Mucosa of descending colon (tissue), 3 donors: ENCODE measurements around the gene GNAZ. TPM values are rescaled to one million over a fixed set of nuclear protein-coding genes. Genes with fewer than 3 reads are reported as not detected.

ENCODE experiments used
- ATAC-seq: fragments of 200-7000 bp; cut with Tn5 transposase; one replicate; pipeline ENCODE4 v1.9.1; 2020; ENCODE audit warnings: mild to moderate bottlenecking, moderate library complexity
- DNase-seq, 3 donors: peaks; one replicate each; pipeline ENCODE4 v3.0.0-alpha.2; 2020
- H3K36me3 ChIP-seq: fragments of 200-600 bp; one replicate; pipeline ENCODE4 v1.8.0; 2021; ENCODE audit warnings: low read depth, mild to moderate bottlenecking
- H3K4me1 ChIP-seq: fragments of 200-600 bp; one replicate; pipeline ENCODE4 v1.8.0; 2021; ENCODE audit warnings: low read depth, mild to moderate bottlenecking
- H3K4me3 ChIP-seq: fragments of 200-600 bp; one replicate; pipeline ENCODE4 v1.8.0; 2021; ENCODE audit warnings: mild to moderate bottlenecking
- H3K9me3 ChIP-seq: fragments of 200-600 bp; one replicate; pipeline ENCODE4 v1.8.0; 2021; ENCODE audit warnings: mild to moderate bottlenecking
- intact Hi-C, 2 donors: fragments of 100-400 bp; cut with DNase I in 1 of 2; cut with micrococcal nuclease in 1 of 2; formaldehyde crosslinking; loops; one replicate each; pipeline versions ENCODE4 v1.11.0 to v1.11.1; 2022; cut with DNase I, micrococcal nuclease
- total RNA-seq, 3 donors: library from RNA; stranded (reverse); fragmentation: NEBNext Ultra II Directional in 2 of 3; extraction: Animal tissue kit (Norgen Biotek cat#: 25700) in 2 of 3; gene quantifications; one replicate each; pipeline versions ENCODE4 v1.2.1 to v1.2.4, GENCODE V29; 2021 to 2023
- TF ChIP-seq, protein P1 (sequence below): fragments of 200-600 bp; IDR thresholded peaks from one replicate; pipeline ENCODE4 v1.8.0; 2022; ENCODE audit warnings: antibody characterized with exemption, mild to moderate bottlenecking
- donor health status: DM: no; HTN: no; CAD: no; lungs with moderate emphysema.
- donor health status: DM: no; HTN: no; CAD: no.
- donor health status: DM: no; HTN: yes; CAD: no.

Gene GNAZ
- total RNA-seq, 3 donors from 2014 or later: 0.96 to 25.1 (median 1.7) TPM

DNA sequence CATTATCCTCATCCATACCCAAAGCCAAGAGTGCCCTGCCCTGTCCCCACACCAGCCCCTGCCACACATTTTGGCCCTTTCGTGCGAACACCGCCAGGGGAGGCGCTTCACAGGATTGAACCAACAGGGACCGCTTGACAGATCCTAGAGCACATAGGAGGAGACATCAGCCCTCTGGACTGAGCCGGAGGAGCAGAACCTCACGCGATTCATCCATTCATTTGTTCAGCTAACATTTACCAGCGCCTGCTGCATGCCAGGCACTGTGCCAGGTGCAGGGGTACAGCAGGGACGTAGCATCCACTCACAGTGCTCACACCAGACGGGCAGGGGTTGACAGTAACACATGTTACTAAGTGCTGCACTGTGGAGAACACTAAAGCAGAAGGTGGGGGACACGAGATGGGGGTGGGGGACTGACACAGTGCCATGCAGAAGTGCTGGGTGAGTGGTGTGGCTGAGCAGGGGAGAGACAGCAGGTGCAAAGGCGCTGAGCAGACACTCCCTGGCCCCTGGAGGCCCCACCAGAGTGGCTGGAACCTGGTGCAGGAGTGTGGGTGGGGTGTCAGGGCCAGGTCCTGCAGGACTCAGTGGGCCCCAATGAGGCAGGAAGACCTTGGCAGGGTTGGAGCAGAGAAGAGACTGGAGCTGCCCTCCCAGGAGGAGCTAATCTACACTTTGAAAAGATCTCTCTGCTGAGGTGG lies 3.4 kb downstream of the GNAZ start:
- no peaks in the 10 kb centered on the region for H3K9me3 ChIP-seq
- intact Hi-C loops: loop anchor here in 1 of 2 donors (10.0 kb wide), 1 partner anchor 61 kb away; no protein-coding TSS in a partner anchor
- H3K4me1 ChIP-seq: peaks cover 11% of the 10 kb centered on the region
- H3K36me3 ChIP-seq: no peaks in the 10 kb centered on the region
- no peak for ATAC-seq
- H3K4me3 ChIP-seq: no peak overlapping the region
- DNase-seq: peak in 2 of 3 donors; percentile 15 to 26
- TF ChIP-seq, protein P1, sequence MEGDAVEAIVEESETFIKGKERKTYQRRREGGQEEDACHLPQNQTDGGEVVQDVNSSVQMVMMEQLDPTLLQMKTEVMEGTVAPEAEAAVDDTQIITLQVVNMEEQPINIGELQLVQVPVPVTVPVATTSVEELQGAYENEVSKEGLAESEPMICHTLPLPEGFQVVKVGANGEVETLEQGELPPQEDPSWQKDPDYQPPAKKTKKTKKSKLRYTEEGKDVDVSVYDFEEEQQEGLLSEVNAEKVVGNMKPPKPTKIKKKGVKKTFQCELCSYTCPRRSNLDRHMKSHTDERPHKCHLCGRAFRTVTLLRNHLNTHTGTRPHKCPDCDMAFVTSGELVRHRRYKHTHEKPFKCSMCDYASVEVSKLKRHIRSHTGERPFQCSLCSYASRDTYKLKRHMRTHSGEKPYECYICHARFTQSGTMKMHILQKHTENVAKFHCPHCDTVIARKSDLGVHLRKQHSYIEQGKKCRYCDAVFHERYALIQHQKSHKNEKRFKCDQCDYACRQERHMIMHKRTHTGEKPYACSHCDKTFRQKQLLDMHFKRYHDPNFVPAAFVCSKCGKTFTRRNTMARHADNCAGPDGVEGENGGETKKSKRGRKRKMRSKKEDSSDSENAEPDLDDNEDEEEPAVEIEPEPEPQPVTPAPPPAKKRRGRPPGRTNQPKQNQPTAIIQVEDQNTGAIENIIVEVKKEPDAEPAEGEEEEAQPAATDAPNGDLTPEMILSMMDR: no peak

DNA sequence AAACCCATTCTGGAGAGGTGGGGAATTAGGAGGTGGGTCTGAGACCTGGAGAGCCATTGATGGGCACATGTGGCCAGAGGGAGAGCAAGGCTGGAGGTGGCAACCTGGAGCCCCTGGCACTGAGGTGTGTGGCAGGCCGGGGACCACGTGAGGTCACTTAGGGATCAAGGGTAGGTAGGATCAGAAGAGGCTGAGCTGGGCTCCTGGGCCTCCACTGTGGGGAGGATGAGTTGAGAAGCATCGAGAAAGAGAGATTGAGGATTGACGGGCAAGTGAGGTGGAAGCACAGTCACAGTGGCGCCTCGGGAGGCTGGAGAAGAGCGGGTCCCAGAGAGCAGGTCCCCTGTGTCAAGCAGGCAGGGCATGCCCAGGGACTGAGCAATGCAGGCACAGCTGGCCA lies 4.1 kb downstream of the GNAZ start:
- Histone ChIP-seq H3K9me3 (no peaks in the 10 kb centered on the region), H3K4me1 (peaks cover 10% of the 10 kb centered on the region), H3K4me3 (no peak overlapping the region), H3K36me3 (no peaks in the 10 kb centered on the region)
- DNase-seq (peak in 2 of 3 donors; percentile 6 to 34), ATAC-seq (no peak)
- intact Hi-C loops: loop anchor here in 1 of 2 donors (10.0 kb wide), 1 partner anchor 60 kb away; no protein-coding TSS in a partner anchor
- TF ChIP-seq, protein P1: no peak

DNA sequence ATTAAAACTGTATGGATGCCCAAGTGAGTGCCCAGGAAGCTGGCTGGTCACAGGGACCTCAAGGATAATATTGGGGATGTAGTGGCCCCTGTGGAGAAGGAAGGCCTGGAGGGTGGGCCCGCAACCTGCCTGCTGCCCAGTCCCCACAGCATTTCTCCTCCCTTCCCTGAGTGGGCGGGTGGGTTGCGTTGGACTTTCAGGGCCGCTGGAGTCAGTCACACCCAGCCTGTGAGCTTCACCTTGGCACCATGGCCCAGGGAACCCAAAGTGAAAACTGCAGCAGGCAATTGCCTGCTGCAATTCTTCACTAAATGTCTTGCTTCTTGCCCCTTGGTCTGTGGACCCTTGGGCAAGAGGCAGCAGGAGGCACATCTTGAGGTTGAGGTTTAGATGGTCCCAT lies 4.7 kb downstream of the GNAZ start:
- no peaks in the 10 kb centered on the region for H3K9me3 ChIP-seq
- no peak overlapping the region for H3K4me3 ChIP-seq
- TF ChIP-seq, protein P1: no peak
- ATAC-seq (no peak), DNase-seq (peak in 2 of 3 donors; percentile 8 to 10)
- intact Hi-C loops: loop anchor here in 1 of 2 donors (10.0 kb wide), 1 partner anchor 60 kb away; no protein-coding TSS in a partner anchor
- no peaks in the 10 kb centered on the region for H3K36me3 ChIP-seq
- H3K4me1 ChIP-seq: peaks cover 6% of the 10 kb centered on the region

DNA sequence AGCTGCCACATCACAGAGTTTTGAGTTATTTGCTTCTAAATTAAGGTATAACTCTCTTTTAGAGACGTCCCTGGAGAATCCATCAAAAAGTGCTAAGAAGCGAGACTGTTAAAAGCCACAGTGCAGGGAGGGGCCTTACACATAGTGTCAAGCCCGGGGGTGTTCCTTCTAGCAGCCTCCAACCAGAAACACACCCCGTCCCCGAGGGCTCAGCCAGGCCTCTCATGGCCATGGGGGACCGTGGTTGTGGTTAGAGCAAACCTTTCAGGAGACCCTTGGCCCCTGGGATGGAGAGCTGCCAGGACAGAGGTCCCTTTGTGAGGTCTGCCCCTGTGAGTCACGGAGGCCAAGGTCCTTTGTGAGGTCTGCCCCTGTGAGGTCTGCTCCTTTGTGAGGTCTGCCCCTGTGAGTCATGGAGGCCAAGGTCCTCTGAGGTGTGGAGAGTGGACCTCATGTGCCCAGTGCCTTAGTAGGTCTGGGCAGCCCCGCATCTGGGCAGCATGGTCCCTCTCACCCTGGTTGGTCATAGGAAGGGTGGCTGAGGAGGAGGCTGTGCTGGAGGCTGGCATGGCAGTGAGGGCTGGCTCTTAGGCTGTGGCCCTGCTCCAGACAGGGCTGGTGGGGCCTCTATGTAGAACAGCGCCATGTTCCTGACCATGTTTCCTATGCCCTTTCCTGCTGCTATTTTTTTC lies 5.4 kb downstream of the GNAZ start:
- ATAC-seq (no peak), DNase-seq (peak in 1 of 3 donors; percentile 25)
- Histone ChIP-seq H3K4me1 (peaks cover 4% of the 10 kb centered on the region), H3K36me3 (no peaks in the 10 kb centered on the region), H3K9me3 (no peaks in the 10 kb centered on the region), H3K4me3 (no peak overlapping the region)
- TF ChIP-seq, protein P1: no peak
- intact Hi-C loops: loop anchor here in 1 of 2 donors (10.0 kb wide), 1 partner anchor 59 kb away; no protein-coding TSS in a partner anchor

DNA sequence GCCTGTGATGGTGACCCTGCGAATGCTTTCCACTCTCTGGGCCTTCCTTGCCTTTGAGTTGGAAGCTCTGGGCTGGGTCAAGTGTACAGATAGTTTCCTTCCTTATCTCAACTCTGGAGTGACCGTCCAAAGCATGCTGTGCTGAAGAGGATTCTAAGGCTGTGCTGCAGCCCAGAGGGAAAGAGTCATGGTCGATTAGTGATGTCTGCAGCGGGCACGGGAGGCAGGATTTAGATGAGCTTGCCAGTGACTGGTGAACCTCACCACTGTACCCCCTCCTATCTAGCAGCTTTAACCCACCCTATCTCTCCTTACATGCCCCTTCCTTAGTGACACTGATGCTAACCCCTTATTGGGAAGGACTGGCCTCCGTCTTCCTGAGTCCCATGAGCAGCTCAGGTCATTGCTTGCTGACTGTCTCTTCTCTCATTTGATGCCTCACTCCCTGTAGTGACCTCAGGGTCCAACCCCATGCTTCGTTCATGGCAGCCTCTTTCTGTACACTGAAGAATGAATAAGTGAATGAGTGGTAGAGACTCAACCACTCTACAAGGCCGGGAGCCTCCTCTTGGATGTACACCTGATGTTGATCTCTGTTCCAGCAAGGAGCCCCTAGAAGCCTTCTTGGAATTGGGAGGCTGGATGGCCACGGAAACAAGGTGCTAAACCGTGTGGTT lies 6.7 kb downstream of the GNAZ start:
- intact Hi-C loops: loop anchor here in 1 of 2 donors (10.0 kb wide), 1 partner anchor 58 kb away; no protein-coding TSS in a partner anchor
- no peaks in the 10 kb centered on the region for H3K9me3 ChIP-seq
- DNase-seq (no peak), ATAC-seq (no peak)
- TF ChIP-seq, protein P1: no peak
- H3K4me3 ChIP-seq: no peak overlapping the region
- no peaks in the 10 kb centered on the region for H3K36me3 ChIP-seq
- no peaks in the 10 kb centered on the region for H3K4me1 ChIP-seq
